ENCODE data around the gene CCDC33.

DNA sequence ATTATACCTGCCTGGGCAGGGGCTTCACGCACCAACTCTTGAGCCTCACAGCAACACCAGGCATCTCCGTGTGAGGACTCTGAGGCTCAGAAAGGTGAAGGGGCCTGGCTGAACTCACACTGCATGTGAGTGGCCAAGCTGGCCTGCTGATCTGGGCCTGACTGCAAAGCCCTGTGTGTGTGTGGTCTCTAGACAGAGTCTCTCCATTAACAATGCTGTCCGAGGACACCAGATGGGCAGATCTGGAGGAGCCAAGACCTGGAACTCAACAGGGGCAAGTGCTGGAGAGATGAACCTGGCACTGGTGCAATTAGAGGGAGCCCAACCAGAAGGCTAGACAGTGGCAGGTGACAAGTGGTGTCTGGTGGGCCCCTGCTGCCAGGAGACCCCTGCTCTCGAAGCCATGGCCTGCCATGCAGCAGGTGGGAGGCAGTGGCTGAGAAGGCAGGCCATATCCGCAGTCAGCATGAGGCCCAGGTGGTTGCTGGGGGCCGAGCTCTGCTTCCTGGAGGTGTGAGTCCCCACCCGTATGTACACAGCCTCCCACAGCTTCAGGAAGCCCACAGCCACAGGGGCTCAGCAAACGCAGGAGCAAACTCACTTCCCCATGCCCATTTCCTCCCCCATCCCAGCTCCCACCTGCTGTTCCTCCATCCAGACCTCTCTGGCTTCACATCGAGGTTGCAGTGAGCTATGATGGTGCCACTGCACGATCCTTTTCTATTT is 92.4 kb downstream of the CCDC33 start:
- no peak for TF ChIP-seq EZH2phosphoT487 (conservative IDR thresholded peaks at IDR 0.05; ENCODE audit: low read length)
- TF ChIP-seq, protein P1, sequence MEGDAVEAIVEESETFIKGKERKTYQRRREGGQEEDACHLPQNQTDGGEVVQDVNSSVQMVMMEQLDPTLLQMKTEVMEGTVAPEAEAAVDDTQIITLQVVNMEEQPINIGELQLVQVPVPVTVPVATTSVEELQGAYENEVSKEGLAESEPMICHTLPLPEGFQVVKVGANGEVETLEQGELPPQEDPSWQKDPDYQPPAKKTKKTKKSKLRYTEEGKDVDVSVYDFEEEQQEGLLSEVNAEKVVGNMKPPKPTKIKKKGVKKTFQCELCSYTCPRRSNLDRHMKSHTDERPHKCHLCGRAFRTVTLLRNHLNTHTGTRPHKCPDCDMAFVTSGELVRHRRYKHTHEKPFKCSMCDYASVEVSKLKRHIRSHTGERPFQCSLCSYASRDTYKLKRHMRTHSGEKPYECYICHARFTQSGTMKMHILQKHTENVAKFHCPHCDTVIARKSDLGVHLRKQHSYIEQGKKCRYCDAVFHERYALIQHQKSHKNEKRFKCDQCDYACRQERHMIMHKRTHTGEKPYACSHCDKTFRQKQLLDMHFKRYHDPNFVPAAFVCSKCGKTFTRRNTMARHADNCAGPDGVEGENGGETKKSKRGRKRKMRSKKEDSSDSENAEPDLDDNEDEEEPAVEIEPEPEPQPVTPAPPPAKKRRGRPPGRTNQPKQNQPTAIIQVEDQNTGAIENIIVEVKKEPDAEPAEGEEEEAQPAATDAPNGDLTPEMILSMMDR (IDR thresholded peaks at IDR 0.05; ENCODE audit: insufficient read depth, low read length, poor library complexity, severe bottlenecking): no peak

All from SU-DHL-6 (cell line).